Effector memory CD4-positive, alpha-beta T cell (primary cell): ENCODE results near the gene OR52B2.

Experiments
- DNase-seq, 3 donors: peaks; one replicate each; pipeline ENCODE4 v3.0.0-alpha.2; 2020
- H3K27ac ChIP-seq: 2 replicates; pipeline ENCODE4 v1.7.0; 2013; ENCODE audit warnings: mild to moderate bottlenecking, low read length, moderate library complexity; ENCODE audit not compliant: insufficient read depth, poor library complexity, severe bottlenecking
- H3K27me3 ChIP-seq: replicated peaks from 2 replicates; pipeline ENCODE4 v1.7.0; 2013; ENCODE audit warnings: mild to moderate bottlenecking, low read length; ENCODE audit not compliant: insufficient read depth, control insufficient read depth, poor library complexity, severe bottlenecking
- H3K36me3 ChIP-seq: 2 replicates; pipeline ENCODE4 v1.7.0; 2013; ENCODE audit warnings: mild to moderate bottlenecking, low read length, moderate library complexity; ENCODE audit not compliant: control insufficient read depth, insufficient read depth
- H3K4me1 ChIP-seq: 2 replicates; pipeline ENCODE4 v1.7.0; 2013; ENCODE audit warnings: low read length, mild to moderate bottlenecking; ENCODE audit not compliant: control insufficient read depth, insufficient read depth, poor library complexity, severe bottlenecking
- H3K4me3 ChIP-seq: 2 replicates; pipeline ENCODE4 v1.7.0; 2013; ENCODE audit warnings: low read length, low read depth, mild to moderate bottlenecking; ENCODE audit not compliant: insufficient read depth, poor library complexity, severe bottlenecking
- H3K9me3 ChIP-seq: 2 replicates; pipeline ENCODE4 v1.7.0; 2013; ENCODE audit warnings: mild to moderate bottlenecking, low read length, moderate library complexity; ENCODE audit not compliant: control insufficient read depth

The OR52B2 gene

GRCh38 chr11:6124245-6124644 lies 45.9 kb downstream of the OR52B2 start:
- Histone ChIP-seq H3K4me3 (no peak overlapping the region), H3K27ac (no peak overlapping the region), H3K9me3 (no peaks in the 10 kb centered on the region), H3K36me3 (no peaks in the 10 kb centered on the region), H3K27me3 (no peaks in the 10 kb centered on the region), H3K4me1 (no peaks in the 10 kb centered on the region)
- DNase-seq: no peak
